Loucy (cell line): ENCODE measurements around the gene RBM28.

ENCODE experiments used
- EZH2phosphoT487 ChIP-seq: fragments of 200-600 bp; IDR thresholded peaks from 2 replicates; pipeline ENCODE4 v1.6.1; 2018; ENCODE audit warnings: antibody characterized with exemption, mild to moderate bottlenecking, moderate library complexity, borderline replicate concordance
- TF ChIP-seq, protein P1 (sequence below): fragments of 200-600 bp; sonication (generic); conservative IDR thresholded peaks from 2 replicates; pipeline ENCODE4 v1.5.1; 2014; ENCODE audit warnings: mild to moderate bottlenecking, antibody characterized with exemption, low read length

DNA sequence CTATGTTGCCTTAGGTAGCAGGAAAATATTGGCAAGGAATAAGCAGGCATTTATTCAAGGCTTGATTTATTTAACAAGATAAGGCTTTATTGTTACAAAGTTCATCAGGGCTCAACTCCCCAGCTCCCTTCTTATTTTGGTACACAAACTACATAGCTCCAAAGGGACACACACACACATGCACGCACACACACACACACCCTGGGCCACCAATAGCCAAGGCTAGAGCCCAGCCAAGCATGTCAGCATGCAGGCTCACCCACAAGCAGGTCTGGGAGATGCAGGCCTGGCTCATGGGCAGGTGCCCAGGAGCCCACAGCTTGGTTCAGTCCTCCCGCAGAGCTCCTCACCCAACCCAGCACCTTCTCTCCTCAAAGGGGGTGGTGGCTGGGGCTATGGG, 79.2 kb downstream of the RBM28 start:
- TF ChIP-seq, protein P1, sequence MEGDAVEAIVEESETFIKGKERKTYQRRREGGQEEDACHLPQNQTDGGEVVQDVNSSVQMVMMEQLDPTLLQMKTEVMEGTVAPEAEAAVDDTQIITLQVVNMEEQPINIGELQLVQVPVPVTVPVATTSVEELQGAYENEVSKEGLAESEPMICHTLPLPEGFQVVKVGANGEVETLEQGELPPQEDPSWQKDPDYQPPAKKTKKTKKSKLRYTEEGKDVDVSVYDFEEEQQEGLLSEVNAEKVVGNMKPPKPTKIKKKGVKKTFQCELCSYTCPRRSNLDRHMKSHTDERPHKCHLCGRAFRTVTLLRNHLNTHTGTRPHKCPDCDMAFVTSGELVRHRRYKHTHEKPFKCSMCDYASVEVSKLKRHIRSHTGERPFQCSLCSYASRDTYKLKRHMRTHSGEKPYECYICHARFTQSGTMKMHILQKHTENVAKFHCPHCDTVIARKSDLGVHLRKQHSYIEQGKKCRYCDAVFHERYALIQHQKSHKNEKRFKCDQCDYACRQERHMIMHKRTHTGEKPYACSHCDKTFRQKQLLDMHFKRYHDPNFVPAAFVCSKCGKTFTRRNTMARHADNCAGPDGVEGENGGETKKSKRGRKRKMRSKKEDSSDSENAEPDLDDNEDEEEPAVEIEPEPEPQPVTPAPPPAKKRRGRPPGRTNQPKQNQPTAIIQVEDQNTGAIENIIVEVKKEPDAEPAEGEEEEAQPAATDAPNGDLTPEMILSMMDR: no peak
- TF ChIP-seq EZH2phosphoT487: no peak
